HCEC 1CT (cell line): ENCODE measurements around the gene ZFP36.
"Not testable (repeated sequence)": the region's sequence is repeated elsewhere in the genome, so short reads cannot be mapped to it uniquely, and the experiment has no call there.

Experiments used
- DNase-seq: peaks from one replicate; pipeline ENCODE4 v3.0.0-alpha.2; 2017

Gene ZFP36

DNA sequence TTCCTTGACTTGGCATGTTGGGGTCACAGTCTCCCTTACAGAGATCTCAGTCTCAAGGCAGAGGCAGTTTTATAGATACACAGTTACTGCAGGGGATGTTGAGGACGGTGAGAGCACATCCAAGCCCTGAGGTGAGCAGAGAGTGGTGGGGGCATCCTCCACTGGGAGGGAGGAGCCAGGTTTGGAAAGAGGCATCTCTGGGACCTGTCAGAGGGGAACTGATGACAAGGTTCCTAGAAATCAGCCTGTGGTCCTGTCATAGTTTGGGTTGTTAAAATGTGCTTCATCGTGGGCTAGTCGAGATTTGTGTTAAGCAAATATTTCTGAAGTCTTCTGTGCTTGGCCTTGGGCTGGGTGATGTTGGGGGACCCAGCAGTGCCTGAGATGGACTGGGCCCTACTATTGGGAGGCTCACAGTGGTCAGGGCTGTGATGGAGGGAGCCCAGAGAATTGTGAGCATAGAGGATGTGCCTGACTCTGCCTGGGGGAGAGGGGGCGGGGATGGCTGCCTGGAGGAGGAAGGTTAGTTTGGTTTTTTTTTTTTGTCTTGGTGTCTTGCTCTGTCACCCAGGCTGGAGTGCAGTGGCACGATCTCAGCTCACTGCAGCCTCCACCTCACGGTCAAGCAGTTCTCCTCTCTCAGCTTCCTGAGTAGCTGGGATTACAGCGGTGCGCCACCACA is 42.6 kb downstream of the ZFP36 start:
- DNase-seq: no peak

DNA sequence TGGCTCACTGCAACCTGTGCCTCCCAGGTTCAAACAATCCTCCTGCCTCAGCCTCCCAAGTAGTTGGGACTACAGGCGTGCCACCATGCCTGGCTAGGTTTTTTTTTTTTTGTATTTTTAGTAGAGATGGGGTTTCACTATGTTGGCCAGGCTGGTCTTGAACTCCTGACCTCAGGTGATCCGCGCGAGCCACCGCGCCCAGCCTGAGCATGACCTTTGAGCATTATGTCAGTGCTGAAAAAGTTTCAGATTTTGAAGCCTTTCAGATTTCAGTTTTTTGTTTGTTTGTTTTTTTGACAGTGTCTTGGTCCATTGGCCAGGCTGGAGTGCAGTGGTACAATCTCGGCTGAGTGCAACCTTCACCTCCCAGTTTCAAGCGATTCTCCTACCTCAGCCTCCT is 44.6 kb downstream of the ZFP36 start:
- not testable (repeated sequence) for DNase-seq
